GM19025 (cell line): Measurements from ENCODE around the gene STEAP1B.

Source experiments
- ATAC-seq: cut with Tn5 transposase; IDR thresholded peaks from one replicate; pipeline ENCODE4 v1.9.1; 2021; ENCODE audit warnings: mild to moderate bottlenecking, low read depth, moderate library complexity; ENCODE audit not compliant: unreplicated experiment

Gene STEAP1B

GRCh38 chr7:22378199-22378980 lies 121.6 kb downstream of the STEAP1B start:
- no peak for ATAC-seq

GRCh38 chr7:22377703-22378102 lies 122.3 kb downstream of the STEAP1B start:
- ATAC-seq, result no peak

GRCh38 chr7:22375359-22376048 lies 124.5 kb downstream of the STEAP1B start:
- ATAC-seq, result no peak

DNA sequence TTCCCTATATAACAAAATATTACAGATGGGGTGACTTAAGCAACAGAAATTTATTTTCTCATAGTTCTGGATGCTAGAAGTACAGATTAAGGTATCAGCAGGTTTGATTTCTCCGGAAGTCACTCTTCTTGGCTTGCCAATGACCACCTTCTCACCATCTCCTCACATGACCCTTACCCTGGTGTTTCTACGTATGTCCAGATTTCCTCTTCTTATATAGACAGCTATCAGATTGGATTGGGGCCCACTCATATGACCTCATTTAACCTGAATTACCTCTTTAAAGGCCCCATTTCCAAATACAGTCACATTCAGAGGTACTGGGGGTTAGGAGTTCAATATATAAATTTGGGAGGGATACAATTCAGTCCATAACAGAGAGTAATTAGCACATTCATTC lies 126.1 kb downstream of the STEAP1B start:
- no peak for ATAC-seq

GRCh38 chr7:22373388-22373787 lies 126.6 kb downstream of the STEAP1B start:
- ATAC-seq, result no peak

DNA sequence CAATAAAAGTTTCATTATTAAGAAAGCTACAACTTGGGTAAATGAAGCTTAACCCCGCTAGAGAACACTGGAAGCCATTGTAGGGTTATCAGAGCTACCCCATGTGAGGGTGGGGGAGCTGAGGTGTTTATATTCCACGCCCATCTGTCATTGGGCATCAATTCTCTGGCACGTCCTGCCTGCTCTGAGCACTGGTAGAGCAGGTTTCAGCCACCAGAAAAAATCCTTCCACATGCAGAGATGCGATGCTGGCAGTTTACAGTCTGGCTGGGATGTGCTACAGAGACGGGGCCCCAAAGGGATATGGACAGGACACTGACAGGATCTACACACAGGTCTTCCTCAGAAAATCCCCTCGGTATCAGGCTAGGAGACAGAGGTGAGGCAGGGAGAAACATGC lies 127.1 kb downstream of the STEAP1B start:
- ATAC-seq, result no peak

DNA sequence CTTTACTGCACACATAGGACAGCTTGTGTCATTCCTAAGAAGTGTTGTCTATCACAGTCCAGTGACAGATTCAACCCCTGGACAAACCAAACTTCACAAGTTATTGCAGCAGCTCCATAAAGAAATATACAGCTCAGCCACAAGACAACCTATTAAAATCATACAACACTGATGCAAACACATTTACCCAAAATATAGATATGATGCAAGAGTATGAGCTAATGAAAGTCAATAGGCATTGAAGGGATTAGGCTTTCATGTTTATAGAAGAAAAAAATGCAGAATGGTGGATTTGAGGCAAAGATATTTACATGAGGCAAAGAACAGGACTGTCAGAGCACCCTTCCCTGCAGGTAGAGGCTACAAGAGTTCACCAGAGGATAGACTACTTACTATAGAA lies 128.1 kb downstream of the STEAP1B start:
- no peak for ATAC-seq
